HepG2 (cell line): ENCODE data around the gene FAM3B. TPM values are rescaled to one million over a fixed set of nuclear protein-coding genes. Genes with fewer than 3 reads are reported as not detected.

Experiments used
- ARNT2 ChIP-seq: sonication (generic); formaldehyde crosslinking; IDR thresholded peaks from 2 replicates; pipeline ENCODE4 v1.8.0; 2022; ENCODE audit warnings: mild to moderate bottlenecking, low read depth, missing genetic modification reagents, moderate library complexity
- HNF4A ChIP-seq: sonication (generic); formaldehyde crosslinking; IDR thresholded peaks from 2 replicates; pipeline ENCODE4 v1.4.0; 2020; ENCODE audit warnings: missing genetic modification reagents
- ZNF329 ChIP-seq: sonication (generic); formaldehyde crosslinking; IDR thresholded peaks from 2 replicates; pipeline ENCODE4 v1.9.0; 2021; ENCODE audit warnings: low read depth, mild to moderate bottlenecking, missing genetic modification reagents
- polyA plus RNA-seq, 8 experiments: library from polyadenylated mRNA; depleted of rRNA in 3 of 8; stranded (reverse) in 7 of 8; unstranded in 1 of 8; fragments of >200 nt; fragmentation: Illumina TruSeq in 4 of 8; extraction: Trizol in 4 of 8; gene quantifications; 2 replicates each; pipeline versions ENCODE4 v1.2.1 to v1.2.3, GENCODE V29; 2011 to 2016; ENCODE audit warnings: low read depth in 4 of 8, missing spikeins in 1 of 8, mixed read lengths in 1 of 8; ENCODE audit not compliant: insufficient read depth in 1 of 8
- total RNA-seq, 5 experiments: library from RNA; depleted of rRNA; stranded (reverse); fragments of >200 nt; fragmentation: Illumina TruSeq; extraction: Trizol; gene quantifications; 2 replicates each; pipeline ENCODE4 v1.2.3, GENCODE V29; 2016; ENCODE audit warnings: low read depth in 1 of 5
- TF ChIP-seq, protein P1 (sequence below): sonication (generic); formaldehyde crosslinking; IDR thresholded peaks from 2 replicates; pipeline ENCODE4 v1.4.0; 2020; ENCODE audit warnings: missing genetic modification reagents
- TF ChIP-seq, protein P2 (sequence below): sonication (generic); formaldehyde crosslinking; IDR thresholded peaks from 2 replicates; pipeline ENCODE4 v1.9.0; 2022; ENCODE audit warnings: low read depth, missing genetic modification reagents
- TF ChIP-seq, protein P3 (sequence below): sonication (generic); formaldehyde crosslinking; IDR thresholded peaks from 2 replicates; pipeline ENCODE4 v1.4.0; 2020; ENCODE audit warnings: missing genetic modification reagents

Gene FAM3B
- total and polyA plus RNA-seq, 2 of the 13 experiments (the other 11 are each of a cell fraction or from before 2014, with no cell fraction given): 46.5 to 62.0 TPM

DNA sequence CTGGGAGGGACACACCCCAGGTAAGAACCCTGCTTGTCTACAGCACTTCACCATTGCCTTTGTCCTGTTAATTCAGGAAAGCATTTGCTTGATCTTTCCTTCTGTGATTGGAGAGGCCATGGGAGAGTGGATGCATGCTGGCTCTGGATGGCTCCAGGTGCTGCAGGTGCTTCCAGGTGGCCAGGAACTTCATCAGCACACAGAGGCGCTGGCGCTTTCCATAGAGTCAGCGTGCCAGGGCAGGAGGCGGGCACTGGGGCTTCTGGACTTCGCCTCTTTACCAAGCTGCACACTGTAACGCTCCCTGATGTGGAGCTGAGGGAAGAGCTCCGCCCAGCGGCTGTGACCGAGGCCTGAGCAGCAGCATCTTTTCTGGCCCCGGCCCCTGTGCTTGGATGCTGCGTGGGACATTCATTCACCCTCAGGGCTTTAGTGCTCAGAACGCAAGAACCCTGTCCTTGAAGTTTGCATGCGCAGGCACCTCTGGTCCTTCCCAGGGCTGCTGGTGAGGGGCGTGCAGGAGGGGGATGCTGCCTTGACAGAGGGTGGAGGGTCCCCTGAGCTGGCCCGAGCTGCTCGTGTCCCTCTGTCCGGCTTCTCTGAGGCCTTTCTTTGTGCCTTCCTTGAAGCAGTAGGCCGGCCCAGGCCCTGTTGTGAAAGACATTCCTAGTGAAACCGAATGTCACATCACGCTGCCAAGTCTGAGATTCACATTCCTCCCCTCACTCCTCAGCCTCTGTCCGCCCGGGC lies 43.6 kb downstream of the FAM3B start (continued):
- TF ChIP-seq, protein P1, sequence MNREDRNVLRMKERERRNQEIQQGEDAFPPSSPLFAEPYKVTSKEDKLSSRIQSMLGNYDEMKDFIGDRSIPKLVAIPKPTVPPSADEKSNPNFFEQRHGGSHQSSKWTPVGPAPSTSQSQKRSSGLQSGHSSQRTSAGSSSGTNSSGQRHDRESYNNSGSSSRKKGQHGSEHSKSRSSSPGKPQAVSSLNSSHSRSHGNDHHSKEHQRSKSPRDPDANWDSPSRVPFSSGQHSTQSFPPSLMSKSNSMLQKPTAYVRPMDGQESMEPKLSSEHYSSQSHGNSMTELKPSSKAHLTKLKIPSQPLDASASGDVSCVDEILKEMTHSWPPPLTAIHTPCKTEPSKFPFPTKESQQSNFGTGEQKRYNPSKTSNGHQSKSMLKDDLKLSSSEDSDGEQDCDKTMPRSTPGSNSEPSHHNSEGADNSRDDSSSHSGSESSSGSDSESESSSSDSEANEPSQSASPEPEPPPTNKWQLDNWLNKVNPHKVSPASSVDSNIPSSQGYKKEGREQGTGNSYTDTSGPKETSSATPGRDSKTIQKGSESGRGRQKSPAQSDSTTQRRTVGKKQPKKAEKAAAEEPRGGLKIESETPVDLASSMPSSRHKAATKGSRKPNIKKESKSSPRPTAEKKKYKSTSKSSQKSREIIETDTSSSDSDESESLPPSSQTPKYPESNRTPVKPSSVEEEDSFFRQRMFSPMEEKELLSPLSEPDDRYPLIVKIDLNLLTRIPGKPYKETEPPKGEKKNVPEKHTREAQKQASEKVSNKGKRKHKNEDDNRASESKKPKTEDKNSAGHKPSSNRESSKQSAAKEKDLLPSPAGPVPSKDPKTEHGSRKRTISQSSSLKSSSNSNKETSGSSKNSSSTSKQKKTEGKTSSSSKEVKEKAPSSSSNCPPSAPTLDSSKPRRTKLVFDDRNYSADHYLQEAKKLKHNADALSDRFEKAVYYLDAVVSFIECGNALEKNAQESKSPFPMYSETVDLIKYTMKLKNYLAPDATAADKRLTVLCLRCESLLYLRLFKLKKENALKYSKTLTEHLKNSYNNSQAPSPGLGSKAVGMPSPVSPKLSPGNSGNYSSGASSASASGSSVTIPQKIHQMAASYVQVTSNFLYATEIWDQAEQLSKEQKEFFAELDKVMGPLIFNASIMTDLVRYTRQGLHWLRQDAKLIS (CRISPR knock-in tag): no peak
- TF ChIP-seq, protein P2, sequence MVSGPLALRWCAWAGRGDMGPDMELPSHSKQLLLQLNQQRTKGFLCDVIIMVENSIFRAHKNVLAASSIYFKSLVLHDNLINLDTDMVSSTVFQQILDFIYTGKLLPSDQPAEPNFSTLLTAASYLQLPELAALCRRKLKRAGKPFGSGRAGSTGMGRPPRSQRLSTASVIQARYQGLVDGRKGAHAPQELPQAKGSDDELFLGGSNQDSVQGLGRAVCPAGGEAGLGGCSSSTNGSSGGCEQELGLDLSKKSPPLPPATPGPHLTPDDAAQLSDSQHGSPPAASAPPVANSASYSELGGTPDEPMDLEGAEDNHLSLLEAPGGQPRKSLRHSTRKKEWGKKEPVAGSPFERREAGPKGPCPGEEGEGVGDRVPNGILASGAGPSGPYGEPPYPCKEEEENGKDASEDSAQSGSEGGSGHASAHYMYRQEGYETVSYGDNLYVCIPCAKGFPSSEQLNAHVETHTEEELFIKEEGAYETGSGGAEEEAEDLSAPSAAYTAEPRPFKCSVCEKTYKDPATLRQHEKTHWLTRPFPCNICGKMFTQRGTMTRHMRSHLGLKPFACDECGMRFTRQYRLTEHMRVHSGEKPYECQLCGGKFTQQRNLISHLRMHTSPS (CRISPR knock-in tag): peak; percentile 79
- TF ChIP-seq, protein P3, sequence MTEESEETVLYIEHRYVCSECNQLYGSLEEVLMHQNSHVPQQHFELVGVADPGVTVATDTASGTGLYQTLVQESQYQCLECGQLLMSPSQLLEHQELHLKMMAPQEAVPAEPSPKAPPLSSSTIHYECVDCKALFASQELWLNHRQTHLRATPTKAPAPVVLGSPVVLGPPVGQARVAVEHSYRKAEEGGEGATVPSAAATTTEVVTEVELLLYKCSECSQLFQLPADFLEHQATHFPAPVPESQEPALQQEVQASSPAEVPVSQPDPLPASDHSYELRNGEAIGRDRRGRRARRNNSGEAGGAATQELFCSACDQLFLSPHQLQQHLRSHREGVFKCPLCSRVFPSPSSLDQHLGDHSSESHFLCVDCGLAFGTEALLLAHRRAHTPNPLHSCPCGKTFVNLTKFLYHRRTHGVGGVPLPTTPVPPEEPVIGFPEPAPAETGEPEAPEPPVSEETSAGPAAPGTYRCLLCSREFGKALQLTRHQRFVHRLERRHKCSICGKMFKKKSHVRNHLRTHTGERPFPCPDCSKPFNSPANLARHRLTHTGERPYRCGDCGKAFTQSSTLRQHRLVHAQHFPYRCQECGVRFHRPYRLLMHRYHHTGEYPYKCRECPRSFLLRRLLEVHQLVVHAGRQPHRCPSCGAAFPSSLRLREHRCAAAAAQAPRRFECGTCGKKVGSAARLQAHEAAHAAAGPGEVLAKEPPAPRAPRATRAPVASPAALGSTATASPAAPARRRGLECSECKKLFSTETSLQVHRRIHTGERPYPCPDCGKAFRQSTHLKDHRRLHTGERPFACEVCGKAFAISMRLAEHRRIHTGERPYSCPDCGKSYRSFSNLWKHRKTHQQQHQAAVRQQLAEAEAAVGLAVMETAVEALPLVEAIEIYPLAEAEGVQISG (CRISPR knock-in tag): peak; percentile 34; the same call in 1 of the 2 replicates
- TF ChIP-seq HNF4A (CRISPR knock-in tag) (peak; percentile 58), ARNT2 (CRISPR knock-in tag) (no peak), ZNF329 (CRISPR knock-in tag) (no peak)
